ENCODE measurements around the gene SKIC8. TPM values are rescaled to one million over a fixed set of nuclear protein-coding genes. Genes with fewer than 3 reads are reported as not detected.

The SKIC8 gene
- total RNA-seq, 1 donor from 2014 or later = 19.9 TPM

DNA sequence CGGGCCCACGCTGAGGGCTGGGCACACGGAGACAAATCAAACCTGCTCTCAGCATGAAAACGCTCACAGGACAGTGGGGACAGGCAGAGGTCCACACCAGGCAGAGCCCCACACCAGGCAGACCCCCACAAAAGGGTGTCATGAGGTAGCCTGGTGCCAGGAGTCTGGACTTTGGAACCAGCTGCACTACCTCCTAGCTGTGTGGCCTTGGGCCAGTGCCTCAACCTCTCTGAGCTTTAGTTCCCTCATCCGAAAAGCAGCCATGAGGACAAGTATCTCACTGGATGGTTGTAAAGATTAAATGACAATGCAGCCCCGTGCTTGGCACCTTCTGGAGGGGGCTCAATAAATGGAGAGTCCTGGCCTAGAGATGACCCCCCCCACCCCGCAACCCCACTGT lies 24.3 kb upstream of the SKIC8 start:
- H3K27me3 ChIP-seq = no peaks in the 10 kb centered on the region
- TF ChIP-seq, protein P1, sequence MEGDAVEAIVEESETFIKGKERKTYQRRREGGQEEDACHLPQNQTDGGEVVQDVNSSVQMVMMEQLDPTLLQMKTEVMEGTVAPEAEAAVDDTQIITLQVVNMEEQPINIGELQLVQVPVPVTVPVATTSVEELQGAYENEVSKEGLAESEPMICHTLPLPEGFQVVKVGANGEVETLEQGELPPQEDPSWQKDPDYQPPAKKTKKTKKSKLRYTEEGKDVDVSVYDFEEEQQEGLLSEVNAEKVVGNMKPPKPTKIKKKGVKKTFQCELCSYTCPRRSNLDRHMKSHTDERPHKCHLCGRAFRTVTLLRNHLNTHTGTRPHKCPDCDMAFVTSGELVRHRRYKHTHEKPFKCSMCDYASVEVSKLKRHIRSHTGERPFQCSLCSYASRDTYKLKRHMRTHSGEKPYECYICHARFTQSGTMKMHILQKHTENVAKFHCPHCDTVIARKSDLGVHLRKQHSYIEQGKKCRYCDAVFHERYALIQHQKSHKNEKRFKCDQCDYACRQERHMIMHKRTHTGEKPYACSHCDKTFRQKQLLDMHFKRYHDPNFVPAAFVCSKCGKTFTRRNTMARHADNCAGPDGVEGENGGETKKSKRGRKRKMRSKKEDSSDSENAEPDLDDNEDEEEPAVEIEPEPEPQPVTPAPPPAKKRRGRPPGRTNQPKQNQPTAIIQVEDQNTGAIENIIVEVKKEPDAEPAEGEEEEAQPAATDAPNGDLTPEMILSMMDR (IDR thresholded peaks at IDR 0.05) = no peak
- H3K4me3 ChIP-seq = no peak overlapping the region
- intact Hi-C loops (cut with DNase I) = no loop called here
- DNase-seq (ENCODE audit: low spot score in 2 of 2) = no peak
- H3K36me3 ChIP-seq = no peaks in the 10 kb centered on the region
- H3K9me3 ChIP-seq = no peaks in the 10 kb centered on the region
- no peak overlapping the region for H3K27ac ChIP-seq
- H3K4me1 ChIP-seq = no peaks in the 10 kb centered on the region

DNA sequence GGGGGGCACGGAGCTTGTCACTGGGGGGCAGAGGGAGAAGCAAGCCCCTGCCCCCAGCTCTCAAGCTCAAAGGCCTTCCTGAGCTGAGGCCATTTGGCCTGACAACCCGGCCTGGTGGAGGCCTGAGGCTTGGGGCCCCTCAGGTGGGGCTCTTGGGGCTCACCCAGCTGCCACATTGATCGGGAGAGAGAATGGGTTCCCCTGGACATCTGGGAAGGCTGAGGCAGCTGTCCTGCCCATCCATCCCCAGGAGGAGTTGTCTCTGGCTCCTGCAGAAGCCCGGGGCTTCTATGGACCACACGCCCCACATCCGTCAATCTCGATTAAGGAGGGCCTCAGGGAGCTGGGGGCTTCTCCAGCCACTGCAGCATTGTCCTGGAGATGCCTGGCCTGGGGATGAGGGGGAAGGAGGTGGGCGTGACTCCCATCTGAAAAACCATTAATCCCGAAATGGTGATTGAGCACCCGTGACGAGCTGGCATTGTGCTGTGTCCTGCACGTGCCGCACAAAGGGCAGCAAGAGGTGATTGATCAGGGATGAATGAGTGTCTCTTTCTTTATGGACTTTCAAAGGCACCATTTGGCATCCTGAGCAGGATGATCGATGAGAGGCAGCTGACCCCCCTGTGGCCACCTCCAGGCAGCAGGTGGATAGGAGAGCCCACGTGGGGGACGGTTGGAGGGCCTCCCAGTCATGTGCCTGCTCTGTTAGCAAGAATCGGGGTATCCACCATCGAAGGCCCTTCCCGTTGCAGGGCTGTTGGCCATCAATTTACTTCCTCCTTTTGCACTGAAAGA lies 23.5 kb upstream of the SKIC8 start:
- Histone ChIP-seq H3K27ac (no peak overlapping the region), H3K27me3 (no peaks in the 10 kb centered on the region), H3K9me3 (no peaks in the 10 kb centered on the region), H3K4me3 (no peak overlapping the region), H3K4me1 (no peaks in the 10 kb centered on the region), H3K36me3 (no peaks in the 10 kb centered on the region)
- intact Hi-C loops (cut with DNase I) = no loop called here
- TF ChIP-seq, protein P1 (IDR thresholded peaks at IDR 0.05) = no peak
- DNase-seq (ENCODE audit: low spot score in 2 of 2) = no peak

DNA sequence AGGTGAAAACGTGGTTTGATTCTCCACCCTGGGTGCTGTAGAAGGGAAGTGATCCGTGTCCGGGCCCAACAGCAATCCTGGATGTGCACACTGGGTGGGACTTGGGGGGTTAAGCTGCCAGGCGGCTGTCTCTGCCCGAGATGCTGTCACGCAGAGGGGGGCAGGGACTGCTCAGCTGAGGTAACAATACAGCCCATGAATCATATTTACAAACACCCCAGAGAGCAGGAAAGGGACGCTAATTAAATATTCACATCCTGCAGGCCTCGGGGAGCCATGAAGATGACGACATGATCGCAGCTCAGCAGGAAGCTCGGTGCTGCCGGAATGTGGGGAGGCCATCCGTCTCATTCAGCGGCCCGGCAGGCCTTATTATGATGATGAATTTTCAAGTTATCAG lies 22.8 kb upstream of the SKIC8 start:
- intact Hi-C loops (cut with DNase I) = no loop called here
- DNase-seq (ENCODE audit: low spot score in 2 of 2) = no peak
- H3K36me3 ChIP-seq = no peaks in the 10 kb centered on the region

DNA sequence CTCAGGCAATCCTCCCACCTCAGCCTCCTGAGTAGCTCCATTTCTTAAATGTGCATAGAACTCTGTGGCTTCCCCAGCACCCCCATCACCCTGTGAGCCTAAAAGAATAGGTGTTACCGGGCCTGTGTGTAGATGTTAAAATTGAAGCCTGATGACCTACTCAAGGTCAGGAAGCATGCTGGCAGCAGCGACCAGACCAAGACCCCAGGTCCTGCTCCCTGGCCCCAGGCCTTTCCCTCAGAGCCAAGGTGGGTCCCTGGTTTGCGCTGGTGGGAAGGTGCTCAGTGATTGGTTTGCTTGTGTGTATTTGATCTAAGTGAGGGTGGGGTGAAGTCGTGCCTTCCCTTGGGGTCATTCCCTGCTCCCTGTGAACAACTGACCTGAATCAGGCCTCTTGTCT lies 22.4 kb upstream of the SKIC8 start:
- Histone ChIP-seq H3K4me1 (no peaks in the 10 kb centered on the region), H3K4me3 (no peak overlapping the region), H3K36me3 (no peaks in the 10 kb centered on the region), H3K9me3 (no peaks in the 10 kb centered on the region), H3K27ac (no peak overlapping the region), H3K27me3 (no peaks in the 10 kb centered on the region)
- DNase-seq (ENCODE audit: low spot score in 2 of 2) = no peak
- intact Hi-C loops (cut with DNase I) = no loop called here
- TF ChIP-seq, protein P1 (IDR thresholded peaks at IDR 0.05) = no peak

More for the DNA sequence above, 22.8 kb upstream of the SKIC8 start:
- TF ChIP-seq, protein P1 (IDR thresholded peaks at IDR 0.05) = no peak
- no peaks in the 10 kb centered on the region for H3K27me3 ChIP-seq
- no peak overlapping the region for H3K4me3 ChIP-seq
- H3K4me1 ChIP-seq = no peaks in the 10 kb centered on the region
- H3K9me3 ChIP-seq = no peaks in the 10 kb centered on the region
- H3K27ac ChIP-seq = no peak overlapping the region

DNA sequence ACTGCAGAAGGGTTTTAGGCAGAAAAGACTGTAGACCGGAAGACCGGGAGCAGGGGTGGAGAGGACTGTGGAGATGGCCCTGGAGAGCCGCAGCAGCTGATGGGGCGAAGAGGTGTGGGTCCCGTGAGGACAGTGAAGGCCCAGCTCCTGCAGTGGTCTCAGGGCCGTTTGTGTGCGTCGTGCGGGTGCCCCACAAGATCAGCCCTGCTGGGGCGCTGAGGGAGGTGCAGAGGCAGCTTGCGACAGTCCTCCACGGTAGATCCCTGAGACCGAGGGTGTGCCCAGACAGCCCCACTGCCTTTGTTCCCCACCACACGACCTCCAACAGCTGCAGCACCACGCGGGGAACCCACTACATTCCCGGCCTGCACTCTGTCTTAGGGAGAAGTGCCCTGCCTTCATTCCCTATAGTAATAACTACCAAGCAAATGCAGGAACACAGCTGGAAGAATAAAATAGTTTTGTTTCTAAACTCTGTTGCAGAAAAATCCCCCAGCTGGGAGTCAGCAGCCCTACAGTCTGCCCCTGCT lies 21.7 kb upstream of the SKIC8 start:
- intact Hi-C loops (cut with DNase I) = no loop called here
- Histone ChIP-seq H3K27me3 (no peaks in the 10 kb centered on the region), H3K9me3 (no peaks in the 10 kb centered on the region), H3K27ac (no peak overlapping the region), H3K4me3 (no peak overlapping the region), H3K36me3 (no peaks in the 10 kb centered on the region), H3K4me1 (no peaks in the 10 kb centered on the region)
- TF ChIP-seq, protein P1 (IDR thresholded peaks at IDR 0.05) = no peak
- no peak for DNase-seq (ENCODE audit: low spot score in 2 of 2)
